ENCODE measurements around the gene POLR3H. TPM values are rescaled to one million over a fixed set of nuclear protein-coding genes. Genes with fewer than 3 reads are reported as not detected.
"Not testable (repeated sequence)": the region's sequence is repeated elsewhere in the genome, so short reads cannot be mapped to it uniquely, and the experiment has no call there.

The POLR3H gene, protein sequence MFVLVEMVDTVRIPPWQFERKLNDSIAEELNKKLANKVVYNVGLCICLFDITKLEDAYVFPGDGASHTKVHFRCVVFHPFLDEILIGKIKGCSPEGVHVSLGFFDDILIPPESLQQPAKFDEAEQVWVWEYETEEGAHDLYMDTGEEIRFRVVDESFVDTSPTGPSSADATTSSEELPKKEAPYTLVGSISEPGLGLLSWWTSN
- 10 to 100 TPM; 11.6 to 15.6 TPM for total RNA-seq

DNA sequence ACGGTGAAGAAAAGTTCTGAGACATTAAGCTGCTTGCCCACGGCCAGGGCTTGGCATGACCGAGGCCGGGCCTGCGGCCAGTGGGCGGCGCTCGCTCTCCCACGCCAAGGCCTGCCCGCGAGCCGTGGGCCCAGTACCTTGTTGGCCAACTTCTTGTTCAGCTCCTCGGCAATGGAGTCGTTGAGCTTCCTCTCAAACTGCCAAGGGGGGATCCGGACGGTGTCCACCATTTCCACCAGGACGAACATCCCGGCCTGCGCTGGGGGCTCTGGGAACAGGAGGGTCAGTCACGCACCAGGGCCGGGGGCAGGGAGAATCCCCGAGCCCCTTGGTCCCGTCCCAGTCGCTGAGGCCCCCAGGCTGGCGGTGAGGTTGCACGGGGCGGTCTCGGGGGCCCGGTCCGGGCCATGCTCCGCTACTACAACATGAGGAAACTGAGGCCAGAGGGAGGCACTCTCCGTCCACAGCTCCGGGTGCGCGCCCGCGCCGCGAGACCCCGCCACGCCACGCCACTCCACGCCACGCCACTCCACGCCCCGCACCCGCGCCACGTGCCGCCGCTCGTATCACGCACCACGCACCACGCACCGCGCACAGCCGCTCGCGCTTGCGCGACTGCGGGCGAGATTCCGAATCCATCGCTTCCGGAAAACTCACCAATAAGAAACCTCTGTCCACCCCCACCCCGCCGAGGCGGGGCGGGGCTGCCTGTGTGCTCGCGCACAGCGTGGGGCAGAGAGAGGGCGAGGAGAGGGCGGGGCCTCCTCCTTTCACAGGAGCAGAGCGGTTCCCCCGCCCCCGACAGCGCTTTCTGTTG, at the start of gene POLR3H:
TSS of gene POLR3H (minus strand) at position 617 of the 817 bp plus-strand sequence. CDS start at position 248, 369 bp downstream.
- H3K9me3 Mint-ChIP-seq = no peaks in the 10 kb centered on the region
- H3K4me3 Mint-ChIP-seq = peak within 1 kb of the TSS; percentile 98 to 100
- no peaks in the 10 kb centered on the region for H3K27me3 Mint-ChIP-seq (ENCODE audit: low read depth)
- DNase-seq (peak; percentile 97 to 98), ATAC-seq (replicated peaks in 1 of 2) (peak; percentile 98)
- peaks cover 1 to 3% of the 10 kb centered on the region in 2 donors for H3K36me3 Mint-ChIP-seq (ENCODE audit: insufficient read depth in 2 of 2)
- H3K27ac Mint-ChIP-seq = peak within 1 kb of the TSS; percentile 84
- H3K4me1 Mint-ChIP-seq (ENCODE audit: low read depth) = peaks cover 46% of the 10 kb centered on the region

DNA sequence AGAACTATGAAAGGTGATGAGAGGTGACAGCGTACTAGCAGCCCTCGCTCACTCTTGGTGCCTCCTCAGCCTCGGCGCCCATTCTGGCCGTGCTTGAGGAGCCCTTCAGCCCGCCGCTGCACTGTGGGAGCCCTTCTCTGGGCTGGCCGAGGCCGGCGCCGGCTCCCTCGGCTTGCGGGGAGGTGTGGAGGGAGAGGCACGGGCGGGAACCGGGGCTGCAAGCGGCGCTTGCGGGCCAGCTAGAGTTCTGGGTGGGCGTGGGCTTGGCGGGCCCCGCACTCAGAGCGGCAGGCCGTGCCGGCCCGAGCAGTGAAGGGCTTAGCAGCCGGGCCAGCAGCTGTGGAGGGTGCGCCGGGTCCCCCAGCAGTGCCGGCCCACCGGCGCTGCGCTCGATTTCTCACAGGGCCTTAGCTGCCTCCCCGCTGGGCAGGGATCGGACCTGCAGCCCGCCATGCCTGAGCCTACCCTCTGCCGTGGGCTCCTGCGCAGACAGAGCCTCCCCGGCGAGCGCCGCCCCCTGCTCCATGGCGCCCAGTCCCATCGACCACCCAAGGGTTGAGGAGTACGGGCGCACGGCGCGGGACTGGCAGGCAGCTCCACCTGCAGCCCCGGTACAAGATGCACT, 49.2 kb upstream of the POLR3H start:
- not testable (repeated sequence) for H3K4me3 Mint-ChIP-seq; H3K36me3 Mint-ChIP-seq (ENCODE audit: insufficient read depth in 2 of 2); H3K27ac Mint-ChIP-seq; H3K9me3 Mint-ChIP-seq; H3K27me3 Mint-ChIP-seq (ENCODE audit: low read depth); DNase-seq; ATAC-seq (replicated peaks in 1 of 2)
- H3K4me1 Mint-ChIP-seq (ENCODE audit: low read depth) = peaks cover 15% of the 10 kb centered on the region

DNA sequence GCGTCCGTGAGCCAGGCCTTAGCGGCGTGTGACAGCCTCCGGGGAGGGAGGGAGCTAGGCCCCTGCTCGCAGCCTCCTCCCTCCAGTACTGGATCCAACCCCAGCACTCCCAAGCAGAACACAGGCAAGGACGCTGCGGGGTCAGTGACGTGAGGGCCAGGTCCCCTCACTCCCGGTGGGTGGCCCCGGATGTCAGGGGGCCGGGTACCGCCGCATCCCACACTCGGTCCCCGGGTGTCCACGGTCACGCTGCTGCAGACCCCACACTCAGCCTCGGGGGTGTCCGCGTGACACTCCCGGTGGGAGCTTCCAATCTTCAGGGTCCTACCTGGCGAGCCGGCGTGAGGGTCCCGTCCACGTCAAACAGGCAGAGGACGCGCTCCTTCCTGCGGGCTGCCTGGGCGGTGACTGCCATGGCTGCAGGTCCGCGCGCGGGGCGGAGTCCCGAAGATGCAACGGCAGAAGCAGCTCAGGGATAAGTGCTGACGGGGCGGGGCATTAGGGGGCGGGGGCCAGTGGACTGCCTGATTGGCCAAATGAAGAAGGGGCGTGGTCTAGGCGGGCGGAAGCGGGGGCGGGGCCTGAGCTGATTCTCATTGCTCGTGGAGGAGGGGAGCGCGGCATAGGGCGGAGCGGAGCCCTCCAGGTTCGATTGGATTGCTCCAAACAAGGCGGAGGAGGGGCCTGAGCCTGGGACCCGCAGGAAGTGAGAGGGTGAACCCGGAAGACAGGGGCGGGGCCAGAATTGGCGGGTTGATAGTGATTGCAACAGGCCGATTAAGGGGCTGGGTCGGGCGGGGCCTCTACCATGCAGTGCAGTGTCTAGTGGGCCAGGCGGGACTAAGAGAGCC, 45.3 kb upstream of the POLR3H start, which contains the start of gene PMM1:
TSS of gene PMM1 (minus strand) at position 450 of the 851 bp plus-strand sequence. CDS start at position 415, 35 bp downstream.
- peaks cover 0 to 5% of the 10 kb centered on the region in 2 donors for H3K36me3 Mint-ChIP-seq (ENCODE audit: insufficient read depth in 2 of 2)
- DNase-seq = peak; percentile 100
- ATAC-seq (replicated peaks in 1 of 2) = peak; percentile 96 to 97
- peak within 1 kb of the TSS; percentile 93 for H3K27ac Mint-ChIP-seq
- H3K4me1 Mint-ChIP-seq (ENCODE audit: low read depth) = peaks cover 18% of the 10 kb centered on the region
- H3K9me3 Mint-ChIP-seq = no peaks in the 10 kb centered on the region
- H3K4me3 Mint-ChIP-seq = peak within 1 kb of the TSS; percentile 95 to 99
- H3K27me3 Mint-ChIP-seq (ENCODE audit: low read depth) = no peaks in the 10 kb centered on the region

DNA sequence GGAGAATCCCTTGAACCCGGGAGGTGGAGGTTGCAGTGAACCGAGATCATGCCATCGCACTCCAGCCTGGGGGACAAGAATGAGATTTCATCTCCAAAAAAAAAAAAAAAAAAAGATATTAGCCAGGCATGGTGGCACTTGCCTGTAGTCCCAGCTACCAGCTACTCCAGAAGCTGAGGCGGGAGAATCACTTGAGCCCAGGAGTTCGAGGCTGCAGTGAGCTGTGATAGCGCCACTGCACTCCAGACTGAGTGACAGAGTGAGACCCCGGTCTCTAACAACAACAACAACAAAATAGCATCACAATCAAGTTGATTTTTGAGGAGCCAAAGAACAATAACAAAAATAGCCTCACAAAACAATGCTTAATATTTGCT, 43.1 kb upstream of the POLR3H start:
- H3K9me3 Mint-ChIP-seq = no peaks in the 10 kb centered on the region
- no peak overlapping the region for H3K27ac Mint-ChIP-seq

DNA sequence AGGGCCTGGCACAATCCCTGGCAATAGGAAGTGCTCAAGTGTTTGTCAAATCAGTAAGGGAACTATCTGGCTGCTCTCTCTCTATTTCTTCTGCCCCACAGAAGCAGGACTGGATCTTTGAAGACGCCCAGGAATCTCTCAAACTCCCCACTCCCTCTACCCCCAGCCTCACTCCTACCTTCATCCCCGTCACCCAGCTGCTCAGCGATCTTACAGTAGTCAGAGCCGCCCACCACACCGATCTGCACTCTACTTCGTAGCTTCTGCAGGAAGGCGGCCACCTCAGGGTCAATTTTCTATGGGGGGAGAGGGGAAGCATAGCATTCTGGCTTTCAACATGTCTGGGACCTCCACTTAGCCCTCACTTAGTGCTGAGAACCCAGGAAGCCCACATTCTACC, 41.6 kb upstream of the POLR3H start:
- peaks cover 0 to 11% of the 10 kb centered on the region in 2 donors for H3K36me3 Mint-ChIP-seq (ENCODE audit: insufficient read depth in 2 of 2)

More for the DNA sequence above, 43.1 kb upstream of the POLR3H start:
- Mint-ChIP-seq H3K4me1 (ENCODE audit: low read depth) (peaks cover 21% of the 10 kb centered on the region), H3K4me3 (no peak overlapping the region), H3K36me3 (ENCODE audit: insufficient read depth in 2 of 2) (peaks cover 0 to 10% of the 10 kb centered on the region in 2 donors), H3K27me3 (ENCODE audit: low read depth) (no peaks in the 10 kb centered on the region)
- DNase-seq = no peak
- no peak for ATAC-seq (replicated peaks in 1 of 2)

DNA sequence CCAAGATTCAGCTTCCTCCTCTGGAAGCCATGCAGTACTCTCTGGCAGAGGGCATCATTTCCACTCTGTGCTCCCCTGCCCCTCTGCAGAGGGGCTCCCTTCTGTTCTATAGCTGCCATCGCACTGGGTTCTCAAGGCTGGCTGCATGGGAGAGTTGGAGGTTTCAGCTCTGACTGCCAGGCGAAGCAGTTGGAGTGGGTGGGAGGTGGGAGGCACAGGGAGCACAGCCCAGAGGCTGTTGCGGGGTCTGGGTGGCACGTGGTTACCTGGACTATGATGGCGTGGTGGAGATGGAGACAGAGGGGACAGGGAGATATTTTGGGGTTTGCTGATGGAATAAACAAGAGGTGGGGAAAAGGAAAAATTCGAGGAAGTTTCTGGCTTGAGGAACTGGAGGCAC, 40.6 kb upstream of the POLR3H start:
- Mint-ChIP-seq H3K4me3 (no peak overlapping the region), H3K4me1 (ENCODE audit: low read depth) (peaks cover 23% of the 10 kb centered on the region), H3K27ac (no peak overlapping the region), H3K27me3 (ENCODE audit: low read depth) (no peaks in the 10 kb centered on the region), H3K9me3 (no peaks in the 10 kb centered on the region), H3K36me3 (ENCODE audit: insufficient read depth in 2 of 2) (peaks cover 0 to 16% of the 10 kb centered on the region in 2 donors)
- DNase-seq = no peak
- no peak for ATAC-seq (replicated peaks in 1 of 2)

More for the DNA sequence above, 41.6 kb upstream of the POLR3H start:
- no peak for ATAC-seq (replicated peaks in 1 of 2)
- no peak for DNase-seq
- Mint-ChIP-seq H3K9me3 (no peaks in the 10 kb centered on the region), H3K27ac (no peak overlapping the region), H3K4me3 (no peak overlapping the region), H3K4me1 (ENCODE audit: low read depth) (peaks cover 23% of the 10 kb centered on the region), H3K27me3 (ENCODE audit: low read depth) (no peaks in the 10 kb centered on the region)

DNA sequence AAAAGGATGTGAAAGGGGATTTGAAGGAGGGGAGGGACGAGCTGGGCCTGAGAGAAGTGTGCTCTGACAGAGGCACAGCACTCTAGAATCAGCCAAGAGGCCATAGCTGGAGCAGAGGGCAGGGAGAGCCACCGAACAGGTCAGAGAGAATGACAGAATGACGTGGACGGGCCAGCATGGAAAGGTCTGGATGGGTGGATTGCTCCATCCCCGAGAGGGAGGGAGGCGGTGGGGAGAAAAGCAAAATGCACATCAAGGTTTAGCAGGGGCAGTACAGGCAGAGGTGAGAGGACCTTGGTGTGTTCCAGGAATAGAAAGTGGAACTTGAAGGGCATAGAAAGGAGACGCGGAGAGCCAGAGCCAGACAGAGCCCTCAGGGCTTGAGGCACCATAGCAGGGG, 38.4 kb upstream of the POLR3H start:
- no peak overlapping the region for H3K27ac Mint-ChIP-seq

DNA sequence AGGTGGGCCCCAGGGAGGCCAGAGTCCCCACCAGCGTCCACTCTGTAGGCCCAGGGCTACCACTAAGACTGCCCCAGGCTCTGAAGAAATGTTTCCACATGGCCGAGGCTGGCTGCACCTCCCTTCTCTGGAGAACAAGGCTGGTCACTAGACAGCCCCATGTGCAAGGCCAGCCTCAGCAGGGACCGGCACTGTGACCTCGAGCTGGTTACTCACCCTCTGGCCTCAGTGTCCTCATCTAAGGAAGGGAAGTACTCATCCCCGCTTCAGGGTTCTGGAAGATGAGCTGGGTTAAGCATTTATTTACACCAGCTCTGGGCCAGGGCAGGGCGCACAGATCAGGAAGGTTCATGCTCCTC, 35.7 kb upstream of the POLR3H start:
- Mint-ChIP-seq H3K4me3 (no peak overlapping the region), H3K4me1 (ENCODE audit: low read depth) (peaks cover 5% of the 10 kb centered on the region), H3K9me3 (no peaks in the 10 kb centered on the region), H3K27me3 (ENCODE audit: low read depth) (no peaks in the 10 kb centered on the region), H3K27ac (no peak overlapping the region), H3K36me3 (ENCODE audit: insufficient read depth in 2 of 2) (peaks cover 0 to 12% of the 10 kb centered on the region in 2 donors)
- DNase-seq = no peak
- no peak for ATAC-seq (replicated peaks in 1 of 2)

More for the DNA sequence above, 38.4 kb upstream of the POLR3H start:
- Mint-ChIP-seq H3K36me3 (ENCODE audit: insufficient read depth in 2 of 2) (peaks cover 0 to 14% of the 10 kb centered on the region in 2 donors), H3K9me3 (no peaks in the 10 kb centered on the region), H3K4me1 (ENCODE audit: low read depth) (peaks cover 7% of the 10 kb centered on the region), H3K4me3 (no peak overlapping the region), H3K27me3 (ENCODE audit: low read depth) (no peaks in the 10 kb centered on the region)
- DNase-seq (no peak), ATAC-seq (replicated peaks in 1 of 2) (no peak)

DNA sequence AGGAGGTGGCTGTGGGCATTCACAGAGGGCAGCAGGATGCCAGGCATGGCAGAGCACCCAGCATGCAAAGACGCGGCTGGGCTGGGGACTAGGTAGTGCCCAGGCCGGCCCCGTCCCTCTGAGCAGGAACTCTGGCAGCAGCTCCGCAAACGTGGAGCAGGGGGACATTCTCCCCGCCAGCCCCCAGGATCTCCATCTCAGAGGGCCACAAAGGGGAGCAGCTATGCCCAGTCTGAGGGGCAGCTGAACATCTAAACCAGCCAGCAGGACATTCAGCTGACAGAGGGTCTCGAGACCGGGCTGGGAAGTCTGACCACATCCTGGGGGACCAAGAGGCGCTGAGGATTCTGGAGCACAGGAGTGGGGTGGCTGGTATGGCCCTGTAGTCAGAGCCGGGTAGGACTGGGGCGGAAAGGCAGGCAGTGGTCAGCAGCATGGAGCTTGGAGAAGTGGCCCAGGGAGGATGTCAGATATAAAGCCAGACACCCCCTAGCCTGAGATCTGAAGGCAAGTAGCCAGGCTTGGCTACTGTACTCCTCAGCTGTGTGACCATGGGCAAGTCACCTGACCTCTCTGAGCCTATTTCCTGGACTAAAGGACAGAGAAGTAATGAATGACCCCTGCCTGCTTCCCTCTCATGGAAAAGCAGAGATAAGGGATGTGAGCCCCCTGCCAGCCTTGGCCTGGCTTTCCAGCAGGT, 35.2 kb upstream of the POLR3H start:
- peaks cover 5% of the 10 kb centered on the region for H3K4me1 Mint-ChIP-seq (ENCODE audit: low read depth)
- H3K36me3 Mint-ChIP-seq (ENCODE audit: insufficient read depth in 2 of 2) = peaks cover 0 to 12% of the 10 kb centered on the region in 2 donors
- H3K4me3 Mint-ChIP-seq = no peak overlapping the region
- H3K9me3 Mint-ChIP-seq = no peaks in the 10 kb centered on the region
- no peaks in the 10 kb centered on the region for H3K27me3 Mint-ChIP-seq (ENCODE audit: low read depth)
- H3K27ac Mint-ChIP-seq = no peak overlapping the region
- no peak for DNase-seq
- ATAC-seq (replicated peaks in 1 of 2) = no peak

DNA sequence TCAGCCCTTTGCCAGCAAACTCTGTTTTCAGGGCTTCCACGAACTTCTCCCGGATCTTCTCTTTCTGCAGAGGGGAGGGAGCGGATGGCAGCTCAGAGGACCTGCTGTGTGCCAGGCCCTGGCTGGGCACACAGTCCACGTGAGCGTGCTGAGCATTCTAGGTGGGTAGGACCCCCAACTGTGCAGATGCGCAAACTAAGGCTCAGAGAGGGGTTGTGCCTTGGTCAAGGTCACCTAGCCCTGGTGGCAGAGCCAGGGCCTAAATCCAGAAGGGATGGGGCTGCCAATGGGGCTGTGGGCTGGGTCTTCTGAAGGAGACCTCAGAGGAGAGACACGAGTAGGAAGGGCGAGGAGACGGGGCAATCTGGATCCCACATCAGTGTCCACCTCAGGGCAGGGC, 34.5 kb upstream of the POLR3H start:
- no peaks in the 10 kb centered on the region for H3K27me3 Mint-ChIP-seq (ENCODE audit: low read depth)
- DNase-seq (no peak), ATAC-seq (replicated peaks in 1 of 2) (no peak)
- no peak overlapping the region for H3K27ac Mint-ChIP-seq
- H3K36me3 Mint-ChIP-seq (ENCODE audit: insufficient read depth in 2 of 2) = peaks cover 0 to 12% of the 10 kb centered on the region in 2 donors
- no peaks in the 10 kb centered on the region for H3K9me3 Mint-ChIP-seq
- no peak overlapping the region for H3K4me3 Mint-ChIP-seq
- H3K4me1 Mint-ChIP-seq (ENCODE audit: low read depth) = peaks cover 5% of the 10 kb centered on the region

DNA sequence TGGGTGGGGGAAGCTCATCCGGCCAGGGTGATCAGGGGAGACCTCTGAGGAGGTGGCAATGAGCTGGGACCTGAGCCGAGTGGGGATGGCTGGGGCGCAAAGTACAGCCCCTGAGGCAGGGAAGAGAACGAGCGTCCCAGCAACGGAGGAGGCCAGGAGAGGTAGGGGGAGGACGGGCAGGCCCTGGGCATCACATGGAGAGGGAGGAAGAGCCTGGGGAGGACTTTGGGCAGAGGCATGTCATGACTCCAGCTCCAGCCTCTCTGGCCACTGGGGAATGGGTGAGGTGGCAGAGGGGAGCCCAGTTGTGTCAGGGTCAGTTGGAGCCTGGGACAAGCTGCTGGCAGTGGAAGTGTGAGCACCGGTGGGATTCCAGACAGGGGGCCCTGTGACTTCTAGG, 33.8 kb upstream of the POLR3H start:
- Mint-ChIP-seq H3K27ac (no peak overlapping the region), H3K4me1 (ENCODE audit: low read depth) (peaks cover 5% of the 10 kb centered on the region), H3K36me3 (ENCODE audit: insufficient read depth in 2 of 2) (peaks cover 0 to 10% of the 10 kb centered on the region in 2 donors), H3K9me3 (no peaks in the 10 kb centered on the region), H3K4me3 (no peak overlapping the region), H3K27me3 (ENCODE audit: low read depth) (no peaks in the 10 kb centered on the region)
- ATAC-seq (replicated peaks in 1 of 2) = no peak
- DNase-seq = no peak

DNA sequence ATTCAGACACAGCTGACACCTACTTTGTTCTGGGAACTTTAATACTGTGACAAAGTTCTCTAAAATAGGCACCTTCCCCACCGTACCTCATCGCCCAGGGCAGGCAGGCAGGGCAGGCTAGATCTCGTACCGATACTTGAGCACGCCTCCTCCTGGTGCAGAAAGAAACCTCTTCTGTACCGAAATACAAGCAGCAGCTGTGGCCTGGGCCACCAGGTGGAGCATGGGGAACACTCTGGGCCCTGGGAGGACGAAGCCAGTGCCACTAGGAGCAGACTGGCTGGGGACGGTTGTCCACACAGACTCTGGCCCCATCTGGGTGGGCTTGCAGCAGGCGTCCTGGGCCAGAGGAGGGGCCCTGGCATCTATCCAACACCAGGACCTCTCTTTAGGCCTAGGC, 32.6 kb upstream of the POLR3H start:
- peak in 1 of 2 donors; percentile 50 for ATAC-seq (replicated peaks in 1 of 2)
- Mint-ChIP-seq H3K27ac (peak overlapping the region; percentile 9), H3K27me3 (ENCODE audit: low read depth) (no peaks in the 10 kb centered on the region)

More for the DNA sequence above, 32.6 kb upstream of the POLR3H start:
- peaks cover 0 to 5% of the 10 kb centered on the region in 2 donors for H3K36me3 Mint-ChIP-seq (ENCODE audit: insufficient read depth in 2 of 2)
- no peaks in the 10 kb centered on the region for H3K4me1 Mint-ChIP-seq (ENCODE audit: low read depth)
- no peak overlapping the region for H3K4me3 Mint-ChIP-seq
- H3K9me3 Mint-ChIP-seq = no peaks in the 10 kb centered on the region
- peak; percentile 37 to 42 for DNase-seq

Data from activated T-cell treated with anti-CD3 and anti-CD28 coated beads, Interleukin-2, amount 50 U/mL, for 72 hours (primary cell).